Measurements from ENCODE around the gene CDK5RAP1. TPM values are rescaled to one million over a fixed set of nuclear protein-coding genes. Genes with fewer than 3 reads are reported as not detected.

CDK5RAP1 gene
- total RNA-seq, 1 donor from 2014 or later = 50.5 TPM

DNA sequence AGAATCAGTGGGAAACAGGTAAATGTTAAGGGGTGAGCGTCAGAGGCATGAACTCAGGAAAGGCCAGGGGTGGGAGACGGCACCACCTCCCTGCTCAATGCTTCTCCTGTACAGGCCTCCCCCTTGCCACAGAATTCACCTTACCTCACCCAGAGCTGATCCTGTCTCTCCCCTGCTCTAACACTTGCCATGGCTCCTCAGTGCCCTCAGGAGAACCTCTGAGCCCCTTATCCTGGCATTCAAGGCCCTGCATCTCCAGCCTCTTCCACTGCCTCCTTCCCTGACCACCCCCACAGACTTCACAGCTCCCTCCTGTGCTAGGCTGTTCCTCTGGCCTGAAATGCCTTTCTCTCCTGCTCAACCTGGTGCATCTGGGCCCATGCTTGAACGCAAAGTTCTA, 84.4 kb downstream of the CDK5RAP1 start:
- Mint-ChIP-seq H3K27ac (no peak overlapping the region), H3K9me3 (no peaks in the 10 kb centered on the region), H3K4me1 (no peaks in the 10 kb centered on the region), H3K27me3 (peaks cover 19% of the 10 kb centered on the region), H3K36me3 (ENCODE audit: low read depth) (no peaks in the 10 kb centered on the region), H3K4me3 (no peak overlapping the region)
- TF ChIP-seq CTCF (IDR thresholded peaks at IDR 0.05) = no peak
- ATAC-seq (ENCODE audit: low read depth) (no peak), DNase-seq (no peak)
- intact Hi-C loops (cut with micrococcal nuclease) = no loop called here
- POLR2A ChIA-PET = no interaction called here
- CTCF ChIA-PET = no interaction called here

GRCh38 chr20:33316343-33316742, 85.0 kb downstream of the CDK5RAP1 start:
- intact Hi-C loops (cut with micrococcal nuclease) = no loop called here
- CTCF ChIA-PET = no interaction called here
- no peak for TF ChIP-seq CTCF (IDR thresholded peaks at IDR 0.05)
- POLR2A ChIA-PET = no interaction called here
- no peak for ATAC-seq (ENCODE audit: low read depth)
- no peak for DNase-seq
- Mint-ChIP-seq H3K27ac (no peak overlapping the region), H3K4me3 (no peak overlapping the region), H3K27me3 (peaks cover 19% of the 10 kb centered on the region), H3K9me3 (no peaks in the 10 kb centered on the region), H3K4me1 (no peaks in the 10 kb centered on the region), H3K36me3 (ENCODE audit: low read depth) (no peaks in the 10 kb centered on the region)

DNA sequence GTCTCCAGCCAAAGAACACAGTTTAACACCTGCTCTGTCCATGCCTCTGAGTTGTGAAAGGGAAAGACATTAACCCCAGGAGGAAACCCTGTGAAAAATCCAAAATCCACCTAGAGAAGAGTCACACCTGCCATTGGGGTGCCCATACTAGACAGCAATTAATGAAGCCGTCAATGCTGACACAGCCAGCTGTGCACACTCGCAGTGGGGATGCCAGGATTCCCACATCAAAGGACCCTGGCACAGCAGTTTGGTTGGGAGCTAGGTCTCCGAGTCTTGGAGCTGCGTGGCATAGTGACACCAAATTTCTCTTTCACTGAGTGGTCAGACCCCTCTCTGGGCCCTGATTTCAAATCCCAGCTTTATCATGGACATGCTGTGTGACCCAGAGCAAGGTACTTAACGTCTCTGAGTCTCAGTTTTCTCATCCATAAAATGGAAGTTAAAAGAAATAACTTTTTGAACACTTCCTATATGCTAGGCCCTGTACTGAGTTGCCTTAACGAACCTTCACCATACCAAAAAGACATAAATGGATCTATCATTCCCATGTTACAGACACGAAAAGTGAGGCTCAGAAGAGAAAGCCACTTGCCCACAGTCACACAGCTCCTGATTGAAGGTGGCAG, 87.5 kb downstream of the CDK5RAP1 start:
- Mint-ChIP-seq H3K4me1 (no peaks in the 10 kb centered on the region), H3K27ac (no peak overlapping the region), H3K9me3 (no peaks in the 10 kb centered on the region), H3K36me3 (ENCODE audit: low read depth) (no peaks in the 10 kb centered on the region), H3K27me3 (peaks cover 5% of the 10 kb centered on the region), H3K4me3 (no peak overlapping the region)
- intact Hi-C loops (cut with micrococcal nuclease) = no loop called here
- DNase-seq (no peak), ATAC-seq (ENCODE audit: low read depth) (no peak)
- ChIA-PET POLR2A (no interaction called here), CTCF (no interaction called here)
- TF ChIP-seq CTCF (IDR thresholded peaks at IDR 0.05) = no peak

- Mint-ChIP-seq H3K27ac (no peak overlapping the region), H3K4me1 (no peaks in the 10 kb centered on the region), H3K27me3 (peaks cover 3% of the 10 kb centered on the region), H3K4me3 (no peak overlapping the region), H3K9me3 (no peaks in the 10 kb centered on the region), H3K36me3 (ENCODE audit: low read depth) (no peaks in the 10 kb centered on the region)
- CTCF ChIA-PET = no interaction called here
- intact Hi-C loops (cut with micrococcal nuclease) = no loop called here
- no peak for TF ChIP-seq CTCF (IDR thresholded peaks at IDR 0.05)
- ATAC-seq (ENCODE audit: low read depth) (no peak), DNase-seq (no peak)
- POLR2A ChIA-PET = no interaction called here
These were observed 88.7 kb downstream of the CDK5RAP1 start for GRCh38 chr20:33312583-33312982.

DNA sequence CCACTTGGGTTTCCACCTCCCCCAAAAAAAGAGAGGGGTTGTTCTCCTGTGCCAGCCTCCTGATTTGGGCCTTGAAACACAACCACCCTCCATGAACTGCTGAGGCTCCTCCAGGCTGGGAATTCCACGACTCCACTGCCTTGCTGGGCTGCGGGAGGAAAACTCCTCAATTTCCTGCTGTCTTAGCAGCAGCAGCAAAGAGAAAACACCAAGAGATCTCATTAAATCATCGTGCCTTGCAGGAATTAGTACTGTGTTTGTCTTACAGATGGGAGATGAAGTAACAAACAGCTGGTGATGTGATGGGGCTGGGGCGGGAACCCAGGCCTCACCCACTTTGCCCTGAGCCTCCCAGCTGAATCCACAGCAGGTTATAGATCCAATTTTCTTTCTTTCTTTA, 89.3 kb downstream of the CDK5RAP1 start:
- CTCF ChIA-PET = no interaction called here
- Mint-ChIP-seq H3K4me1 (no peaks in the 10 kb centered on the region), H3K9me3 (no peaks in the 10 kb centered on the region), H3K36me3 (ENCODE audit: low read depth) (no peaks in the 10 kb centered on the region), H3K4me3 (no peak overlapping the region), H3K27me3 (no peaks in the 10 kb centered on the region), H3K27ac (no peak overlapping the region)
- intact Hi-C loops (cut with micrococcal nuclease) = no loop called here
- POLR2A ChIA-PET = interaction anchor here (0.5 kb wide), 1 partner anchor 408 kb away, joined by 3 read pairs; no protein-coding TSS in a partner anchor
- TF ChIP-seq CTCF (IDR thresholded peaks at IDR 0.05) = no peak
- ATAC-seq (ENCODE audit: low read depth) = no peak
- DNase-seq = no peak

Measured in activated B cell treated with CpG ODN at 0.5 μM for 24 hours (primary cell).